Left ventricle myocardium inferior (tissue), 1 donor: ENCODE measurements around the gene MN1. TPM values are rescaled to one million over a fixed set of nuclear protein-coding genes. Genes with fewer than 3 reads are reported as not detected.

ENCODE experiments used
- DNase-seq: peaks from one replicate; pipeline ENCODE4 v3.0.0-alpha.2; 2020
- H3K27ac ChIP-seq: fragments of 200-600 bp; replicated peaks from 2 replicates; pipeline ENCODE4 v1.8.0; 2021
- H3K27me3 ChIP-seq: fragments of 200-600 bp; 2 replicates; pipeline ENCODE4 v1.8.0; 2021; ENCODE audit warnings: low read depth
- H3K36me3 ChIP-seq: fragments of 200-600 bp; 2 replicates; pipeline ENCODE4 v1.8.0; 2021
- H3K4me1 ChIP-seq: fragments of 200-600 bp; 2 replicates; pipeline ENCODE4 v1.8.0; 2021
- H3K4me3 ChIP-seq: fragments of 200-600 bp; 2 replicates; pipeline ENCODE4 v1.8.0; 2021; ENCODE audit warnings: mild to moderate bottlenecking, moderate library complexity
- H3K9me3 ChIP-seq: fragments of 200-600 bp; replicated peaks from 2 replicates; pipeline ENCODE4 v1.8.0; 2021
- CTCF ChIP-seq: fragments of 200-600 bp; IDR thresholded peaks from 2 replicates; pipeline ENCODE4 v1.8.0; 2021; ENCODE audit warnings: antibody characterized with exemption, mild to moderate bottlenecking, borderline replicate concordance
- intact Hi-C: fragments of 100-400 bp; cut with micrococcal nuclease; formaldehyde crosslinking; loops from one replicate; pipeline ENCODE4 v1.11.0; 2022
- total RNA-seq: library from RNA; stranded (reverse); fragmentation: NEBNext Ultra II Directional; extraction: Animal tissue kit (Norgen Biotek cat#: 25700); gene quantifications from one replicate; pipeline ENCODE4 v1.2.1, GENCODE V29; 2021
- donor health status: DM: no; HTN: yes; CAD: no; lungs with severe emphysema.

MN1 gene
- total RNA-seq, 1 donor from 2014 or later = 7.7 TPM

GRCh38 chr22:27814993-27815392 is 13.4 kb upstream of the MN1 start:
- H3K27me3 ChIP-seq = no peaks in the 10 kb centered on the region
- no peak overlapping the region for H3K27ac ChIP-seq
- DNase-seq = no peak
- intact Hi-C loops = no loop called here
- H3K36me3 ChIP-seq = no peaks in the 10 kb centered on the region
- no peak overlapping the region for H3K4me3 ChIP-seq
- no peak for TF ChIP-seq CTCF
- H3K4me1 ChIP-seq = peaks cover 4% of the 10 kb centered on the region
- peaks cover 2% of the 10 kb centered on the region for H3K9me3 ChIP-seq

DNA sequence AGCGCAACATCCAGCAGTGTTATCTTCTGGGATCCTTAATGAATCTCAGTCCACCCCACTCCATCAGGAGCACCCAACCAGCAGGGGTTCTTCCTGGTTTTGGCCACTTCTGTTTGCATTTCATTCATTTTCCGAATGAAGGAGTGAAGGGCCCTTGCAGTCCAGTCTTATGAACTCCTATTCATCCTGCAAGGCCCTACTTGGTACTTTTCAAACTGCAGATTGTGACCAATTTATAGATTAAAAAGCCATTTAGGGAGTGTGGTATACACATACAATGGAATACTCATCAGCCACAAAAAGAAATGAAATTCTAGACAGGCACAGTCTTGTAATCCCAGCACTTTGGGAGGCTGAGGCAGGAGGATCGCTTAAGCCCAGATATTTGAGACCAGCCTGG is 10.2 kb upstream of the MN1 start:
- H3K27ac ChIP-seq = no peak overlapping the region
- no peak for TF ChIP-seq CTCF

DNA sequence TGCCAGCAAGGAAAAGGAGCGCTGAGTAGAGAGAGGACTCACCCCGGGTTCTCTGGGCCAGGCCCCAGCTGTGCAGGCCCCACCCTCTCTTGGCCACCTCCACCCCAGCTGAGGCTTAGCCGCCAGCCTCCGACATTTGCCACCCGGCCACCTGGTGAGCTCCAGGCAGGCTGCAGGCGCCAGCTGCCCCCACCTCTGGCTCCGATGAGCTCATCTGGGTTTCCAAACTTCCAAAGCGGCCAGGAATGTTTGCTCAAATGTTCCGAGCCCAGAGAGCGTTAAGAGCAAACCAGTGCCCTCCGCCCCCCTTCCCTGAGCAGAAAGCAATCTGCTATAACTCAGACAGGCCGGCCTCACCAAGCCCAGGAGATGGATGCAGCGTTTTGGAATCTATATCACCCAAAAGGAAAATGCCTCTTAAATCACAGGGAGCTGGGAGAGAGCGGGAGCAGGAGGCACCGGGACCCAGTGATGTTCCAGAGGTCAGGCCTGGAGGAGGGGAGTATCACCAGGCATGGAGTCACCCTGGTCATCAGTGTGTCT is 9.1 kb upstream of the MN1 start:
- H3K36me3 ChIP-seq = no peaks in the 10 kb centered on the region
- peaks cover 4% of the 10 kb centered on the region for H3K4me1 ChIP-seq
- no peaks in the 10 kb centered on the region for H3K9me3 ChIP-seq
- no peak overlapping the region for H3K4me3 ChIP-seq
- no peaks in the 10 kb centered on the region for H3K27me3 ChIP-seq
- TF ChIP-seq CTCF = no peak
- H3K27ac ChIP-seq = peak overlapping the region; percentile 37
- peak; percentile 62 for DNase-seq
- intact Hi-C loops = no loop called here

More for the DNA sequence above, 10.2 kb upstream of the MN1 start:
- H3K36me3 ChIP-seq = no peaks in the 10 kb centered on the region
- H3K4me3 ChIP-seq = no peak overlapping the region
- H3K9me3 ChIP-seq = no peaks in the 10 kb centered on the region
- intact Hi-C loops = no loop called here
- DNase-seq = no peak
- peaks cover 4% of the 10 kb centered on the region for H3K4me1 ChIP-seq
- no peaks in the 10 kb centered on the region for H3K27me3 ChIP-seq

- DNase-seq = no peak
- no peak overlapping the region for H3K4me3 ChIP-seq
- H3K9me3 ChIP-seq = no peaks in the 10 kb centered on the region
- no peaks in the 10 kb centered on the region for H3K36me3 ChIP-seq
- H3K27ac ChIP-seq = peak overlapping the region; percentile 37
- intact Hi-C loops = loop anchor here (5.0 kb wide), 1 partner anchor 403 kb away; no protein-coding TSS in a partner anchor
- H3K27me3 ChIP-seq = no peaks in the 10 kb centered on the region
- no peak for TF ChIP-seq CTCF
- H3K4me1 ChIP-seq = peaks cover 4% of the 10 kb centered on the region
Measured at GRCh38 chr22:27809700-27810608, 8.4 kb upstream of the MN1 start.

- no peak for TF ChIP-seq CTCF
- Histone ChIP-seq H3K4me3 (no peak overlapping the region), H3K27ac (no peak overlapping the region), H3K4me1 (peaks cover 11% of the 10 kb centered on the region), H3K27me3 (no peaks in the 10 kb centered on the region), H3K36me3 (no peaks in the 10 kb centered on the region), H3K9me3 (no peaks in the 10 kb centered on the region)
- intact Hi-C loops = loop anchor here (5.0 kb wide), 1 partner anchor 402 kb away; no protein-coding TSS in a partner anchor
- no peak for DNase-seq
Measured at GRCh38 chr22:27809226-27809603, 7.7 kb upstream of the MN1 start.
